ENCODE results near the gene SYNDIG1. TPM values are rescaled to one million over a fixed set of nuclear protein-coding genes. Genes with fewer than 3 reads are reported as not detected.

Gene SYNDIG1
- total and polyA plus RNA-seq, 4 donors, result 0.20 to 5.0 (median 0.63) TPM

GRCh38 chr20:24615353-24615752 lies 145.9 kb downstream of the SYNDIG1 start:
- peaks cover 0 to 3% (median 0%) of the 10 kb centered on the region in 3 donors for H3K27me3 ChIP-seq (ENCODE audit: control insufficient read depth in 3 of 3, insufficient read depth in 3 of 3, low read length in 2 of 3)
- H3K9me3 ChIP-seq (ENCODE audit: control insufficient read depth in 4 of 4, insufficient read depth in 3 of 4, low read length in 3 of 4), result peaks cover 0 to 2% (median 0%) of the 10 kb centered on the region in 4 donors
- no peak overlapping the region for H3K4me3 ChIP-seq
- ATAC-seq (ENCODE audit: insufficient read depth, low FRiP score) (no peak), DNase-seq (no peak)
- H3K36me3 ChIP-seq (ENCODE audit: control insufficient read depth in 4 of 4, insufficient read depth in 4 of 4, low read length in 4 of 4), result no peaks in the 10 kb centered on the region
- H3K27ac ChIP-seq (ENCODE audit: low read depth in 1 of 2, low read length in 1 of 2), result no peak overlapping the region
- WGBS, 2 donors, result 88 to 92% methylated on average over 8 of the region's 8 CpGs
- no peak for TF ChIP-seq CTCF (IDR thresholded peaks at IDR 0.05; ENCODE audit: control extremely low read depth, extremely low read depth)
- no peak overlapping the region for H3K9ac ChIP-seq (ENCODE audit: insufficient read depth in 1 of 2, low read length in 2 of 2)
- H3K4me1 ChIP-seq (ENCODE audit: control insufficient read depth in 5 of 5, insufficient read depth in 5 of 5, low read length in 5 of 5), result peaks cover 0 to 19% (median 4%) of the 10 kb centered on the region in 5 donors

- no peak overlapping the region for H3K9ac ChIP-seq (ENCODE audit: insufficient read depth in 1 of 2, low read length in 2 of 2)
- no peaks in the 10 kb centered on the region for H3K36me3 ChIP-seq (ENCODE audit: control insufficient read depth in 4 of 4, insufficient read depth in 4 of 4, low read length in 4 of 4)
- no peak overlapping the region for H3K27ac ChIP-seq (ENCODE audit: low read depth in 1 of 2, low read length in 1 of 2)
- WGBS, 2 donors, result 87 to 90% methylated on average over 18 to 19 of the region's 19 CpGs
- no peak for TF ChIP-seq CTCF (IDR thresholded peaks at IDR 0.05; ENCODE audit: control extremely low read depth, extremely low read depth)
- ATAC-seq (ENCODE audit: insufficient read depth, low FRiP score) (no peak), DNase-seq (no peak)
- H3K9me3 ChIP-seq (ENCODE audit: control insufficient read depth in 4 of 4, insufficient read depth in 3 of 4, low read length in 3 of 4), result peaks cover 0 to 2% (median 0%) of the 10 kb centered on the region in 4 donors
- no peak overlapping the region for H3K4me3 ChIP-seq
- peaks cover 0 to 23% (median 1%) of the 10 kb centered on the region in 5 donors for H3K4me1 ChIP-seq (ENCODE audit: control insufficient read depth in 5 of 5, insufficient read depth in 5 of 5, low read length in 5 of 5)
- H3K27me3 ChIP-seq (ENCODE audit: control insufficient read depth in 3 of 3, insufficient read depth in 3 of 3, low read length in 2 of 3), result peaks cover 0 to 3% (median 0%) of the 10 kb centered on the region in 3 donors
Observed at GRCh38 chr20:24616258-24617079, 147.0 kb downstream of the SYNDIG1 start.

GRCh38 chr20:24617080-24617432 lies 147.6 kb downstream of the SYNDIG1 start:
- no peak overlapping the region for H3K4me3 ChIP-seq
- TF ChIP-seq CTCF (IDR thresholded peaks at IDR 0.05; ENCODE audit: control extremely low read depth, extremely low read depth), result no peak
- ATAC-seq (ENCODE audit: insufficient read depth, low FRiP score), result no peak
- H3K9ac ChIP-seq (ENCODE audit: insufficient read depth in 1 of 2, low read length in 2 of 2), result no peak overlapping the region
- no peak overlapping the region for H3K27ac ChIP-seq (ENCODE audit: low read depth in 1 of 2, low read length in 1 of 2)
- H3K9me3 ChIP-seq (ENCODE audit: control insufficient read depth in 4 of 4, insufficient read depth in 3 of 4, low read length in 3 of 4), result peaks cover 0 to 2% (median 0%) of the 10 kb centered on the region in 4 donors
- H3K36me3 ChIP-seq (ENCODE audit: control insufficient read depth in 4 of 4, insufficient read depth in 4 of 4, low read length in 4 of 4), result no peaks in the 10 kb centered on the region
- H3K4me1 ChIP-seq (ENCODE audit: control insufficient read depth in 5 of 5, insufficient read depth in 5 of 5, low read length in 5 of 5), result peaks cover 0 to 24% (median 1%) of the 10 kb centered on the region in 5 donors
- WGBS, 2 donors, result 87% methylated on average over 13 of the region's 13 CpGs
- peaks cover 0 to 3% (median 0%) of the 10 kb centered on the region in 3 donors for H3K27me3 ChIP-seq (ENCODE audit: control insufficient read depth in 3 of 3, insufficient read depth in 3 of 3, low read length in 2 of 3)
- DNase-seq, result no peak

Measured in lung (tissue), 12 donors.